GM11168 (cell line): Measurements from ENCODE around the gene FOSL2.

Source experiments
- in situ Hi-C: fragments of 300-500 bp; cut with MboI; formaldehyde crosslinking; loops from one replicate; pipeline ENCODE4 v1.12.0; 2022; ENCODE audit warnings: low sequenced_read_pairs; ENCODE audit not compliant: unreplicated experiment

Gene FOSL2

DNA sequence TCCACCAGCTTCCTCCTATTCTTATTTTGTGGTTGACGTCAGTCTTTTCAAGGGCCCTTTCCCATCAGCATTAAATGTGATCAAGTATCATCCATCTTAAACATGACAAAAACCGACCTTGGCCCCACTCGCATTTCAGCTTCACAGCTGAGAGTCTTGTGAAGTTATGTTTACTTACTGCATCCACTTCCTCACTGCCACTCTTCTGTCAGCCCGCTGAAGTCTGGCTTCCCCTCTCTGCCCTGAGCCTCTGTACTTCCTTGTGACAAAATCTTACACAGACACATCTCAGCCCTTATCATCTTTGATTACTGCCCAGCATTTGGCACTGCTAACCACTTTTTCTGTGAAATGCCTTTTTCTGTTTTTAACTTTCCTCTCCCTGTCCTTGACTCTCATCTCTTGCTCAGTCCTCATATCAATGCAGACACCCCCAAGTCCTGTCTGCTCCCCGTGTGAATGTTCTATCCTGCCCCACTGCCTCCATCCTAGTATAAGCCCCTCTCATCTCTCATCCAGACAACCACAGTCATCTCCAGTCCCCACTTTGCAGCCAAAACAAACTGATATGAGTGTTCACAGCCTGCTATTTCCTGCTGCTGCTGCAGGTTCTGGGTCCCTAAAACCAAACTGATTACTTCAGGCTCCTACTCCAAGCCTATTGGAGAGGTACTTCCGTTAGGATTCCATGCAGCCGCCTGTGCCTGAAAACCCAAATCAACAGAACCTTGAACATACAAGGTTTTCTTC is 31.4 kb downstream of the FOSL2 start:
- in situ Hi-C loops: loop anchor here (25.0 kb wide), 1 partner anchor 662 kb away; the partner anchor contains the start of gene MRPL33

DNA sequence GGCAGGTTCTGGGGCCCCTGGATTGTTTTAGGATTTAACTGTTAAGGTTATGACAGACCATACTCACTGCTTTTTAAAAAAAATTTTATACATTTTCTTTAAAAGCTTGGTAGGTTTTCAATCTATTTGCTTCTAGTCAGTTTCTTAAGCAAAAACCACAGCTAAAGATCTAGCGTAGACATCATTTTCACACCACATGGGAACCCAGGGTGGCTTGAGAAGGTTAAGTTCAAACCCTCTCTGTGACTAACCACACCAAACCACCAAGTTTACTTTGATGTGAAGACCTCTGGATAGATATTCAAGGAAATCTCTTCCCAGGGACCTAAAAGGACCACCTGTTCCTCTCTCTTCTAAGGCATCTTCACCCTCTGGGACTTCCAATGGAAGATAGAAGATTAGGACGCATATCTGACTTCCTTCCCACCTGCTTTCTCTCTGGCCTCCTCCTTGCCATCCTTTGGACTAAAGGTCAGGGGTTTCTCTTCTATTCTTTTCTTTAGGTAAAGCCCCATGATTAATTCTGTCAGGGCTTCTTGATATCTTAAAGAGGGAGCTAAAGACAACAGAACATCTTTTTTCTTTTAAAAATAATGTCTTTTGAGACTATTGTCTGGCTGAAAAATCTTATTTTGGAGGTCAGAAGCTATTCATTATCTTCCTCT is 32.3 kb downstream of the FOSL2 start:
- in situ Hi-C loops: loop anchor here (25.0 kb wide), 1 partner anchor 663 kb away; the partner anchor contains the start of gene MRPL33

GRCh38 chr2:28425464-28425835 is 32.8 kb downstream of the FOSL2 start:
- in situ Hi-C loops: no loop called here

DNA sequence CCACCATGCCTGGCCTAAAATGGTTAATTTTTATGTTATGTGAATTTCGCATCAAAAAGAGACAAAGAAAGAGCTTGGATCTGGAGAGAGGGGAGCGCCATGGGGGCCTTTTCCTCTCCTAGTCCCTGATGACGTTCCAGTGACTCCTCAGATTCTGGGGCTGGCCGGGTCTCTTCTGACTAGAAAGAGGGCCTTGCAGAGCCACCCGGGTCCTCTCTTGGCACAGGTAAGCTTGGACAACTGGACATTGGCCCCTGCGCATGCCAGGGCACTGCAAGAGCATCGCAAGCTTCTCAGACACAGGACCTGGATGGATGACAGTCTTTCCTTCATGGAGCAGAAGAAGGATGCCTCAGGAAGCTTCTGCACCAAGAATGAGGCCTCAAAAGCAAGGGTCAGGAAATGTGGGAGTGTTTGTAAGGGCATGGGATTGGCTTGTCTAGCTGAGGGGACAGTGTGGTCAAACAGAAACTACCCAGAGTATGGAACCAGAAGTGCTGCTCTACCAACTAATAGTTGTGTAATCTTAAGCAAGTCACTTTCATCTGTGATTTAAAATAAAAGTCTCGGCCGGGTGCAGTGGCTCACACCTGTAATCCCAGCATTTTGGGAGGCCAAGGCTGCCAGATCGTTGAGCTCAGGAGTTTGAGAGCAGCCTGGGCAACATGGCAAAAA is 35.2 kb downstream of the FOSL2 start:
- in situ Hi-C loops: no loop called here

GRCh38 chr2:28428486-28428885 is 35.8 kb downstream of the FOSL2 start:
- in situ Hi-C loops: no loop called here

DNA sequence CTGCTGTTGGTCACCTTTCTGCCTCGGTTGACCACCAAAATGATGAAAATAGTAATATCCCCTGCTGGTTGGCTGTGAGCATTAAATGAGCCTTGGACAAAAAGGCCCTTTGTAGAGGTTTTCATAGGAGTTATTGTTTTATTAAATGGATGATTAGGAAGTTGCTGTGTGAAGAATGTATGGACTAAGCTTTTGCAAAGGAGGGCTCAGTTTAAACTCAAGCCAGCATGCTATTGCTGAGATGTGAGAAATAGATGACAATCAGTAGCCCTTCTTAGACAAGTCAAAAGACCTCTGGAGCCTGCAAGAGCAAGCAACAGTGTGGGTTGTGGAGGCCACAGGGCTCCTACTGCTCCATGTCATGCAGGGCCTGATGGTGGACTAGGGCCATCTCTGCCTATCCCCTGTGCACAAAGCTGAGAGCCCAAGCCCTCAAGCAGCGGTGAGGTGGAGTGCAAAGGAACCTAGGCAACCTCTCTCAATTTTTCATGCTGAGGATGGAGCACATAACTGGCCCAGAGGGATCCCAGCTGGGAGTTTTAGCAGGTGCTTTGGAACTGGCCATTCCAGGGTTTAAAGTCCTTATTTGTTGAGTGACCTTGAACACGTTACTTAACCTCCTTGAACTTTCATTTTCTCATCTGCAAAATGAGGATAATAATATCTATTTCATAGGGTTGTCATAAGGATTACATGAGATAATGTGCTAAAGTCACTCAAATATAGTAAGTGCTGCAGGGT is 37.1 kb downstream of the FOSL2 start:
- in situ Hi-C loops: no loop called here

GRCh38 chr2:28430377-28430765 is 37.7 kb downstream of the FOSL2 start:
- in situ Hi-C loops: no loop called here

- in situ Hi-C loops: no loop called here
Observed at GRCh38 chr2:28430788-28431418, 38.2 kb downstream of the FOSL2 start.

DNA sequence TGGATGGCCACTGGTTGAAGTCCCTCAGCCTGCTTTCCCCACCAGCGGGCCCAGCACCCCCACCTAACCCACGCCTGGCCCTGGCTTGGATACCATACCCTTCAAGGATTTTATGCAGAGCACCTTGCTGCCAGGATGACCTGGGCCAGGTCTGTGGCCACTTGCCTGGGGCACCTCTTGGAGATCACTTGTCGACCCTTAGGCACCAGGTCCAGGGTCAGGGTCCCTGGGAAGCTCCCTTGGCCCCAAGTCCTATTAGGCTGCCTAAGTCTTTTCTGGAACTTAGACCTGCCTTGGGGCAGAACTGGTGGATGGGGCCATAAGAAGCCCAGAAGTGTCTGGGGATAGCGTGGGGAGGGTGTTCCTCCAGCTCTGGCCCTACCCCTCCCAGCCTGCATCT is 39.1 kb downstream of the FOSL2 start:
- in situ Hi-C loops: no loop called here

DNA sequence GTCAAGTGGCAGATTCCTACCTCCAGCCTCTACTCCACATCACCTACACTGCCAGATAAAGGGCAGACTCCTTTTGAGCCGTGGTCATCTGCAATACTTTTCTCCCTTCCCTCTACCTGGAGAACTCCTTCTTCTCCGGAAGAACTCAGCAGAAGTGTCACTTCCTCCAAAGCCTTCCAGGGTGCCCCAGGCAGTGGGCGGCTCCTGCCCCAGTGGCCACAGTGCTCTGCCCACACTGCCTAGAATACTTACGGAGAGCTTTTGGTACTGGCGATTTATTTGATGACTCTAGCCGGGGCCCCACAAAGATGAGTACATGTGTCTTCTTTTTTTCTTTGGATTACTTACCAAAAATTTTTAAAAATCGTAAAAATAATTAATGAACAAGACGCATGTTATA is 39.7 kb downstream of the FOSL2 start:
- in situ Hi-C loops: no loop called here

- in situ Hi-C loops: no loop called here
Observed at GRCh38 chr2:28433215-28433614, 40.6 kb downstream of the FOSL2 start.

DNA sequence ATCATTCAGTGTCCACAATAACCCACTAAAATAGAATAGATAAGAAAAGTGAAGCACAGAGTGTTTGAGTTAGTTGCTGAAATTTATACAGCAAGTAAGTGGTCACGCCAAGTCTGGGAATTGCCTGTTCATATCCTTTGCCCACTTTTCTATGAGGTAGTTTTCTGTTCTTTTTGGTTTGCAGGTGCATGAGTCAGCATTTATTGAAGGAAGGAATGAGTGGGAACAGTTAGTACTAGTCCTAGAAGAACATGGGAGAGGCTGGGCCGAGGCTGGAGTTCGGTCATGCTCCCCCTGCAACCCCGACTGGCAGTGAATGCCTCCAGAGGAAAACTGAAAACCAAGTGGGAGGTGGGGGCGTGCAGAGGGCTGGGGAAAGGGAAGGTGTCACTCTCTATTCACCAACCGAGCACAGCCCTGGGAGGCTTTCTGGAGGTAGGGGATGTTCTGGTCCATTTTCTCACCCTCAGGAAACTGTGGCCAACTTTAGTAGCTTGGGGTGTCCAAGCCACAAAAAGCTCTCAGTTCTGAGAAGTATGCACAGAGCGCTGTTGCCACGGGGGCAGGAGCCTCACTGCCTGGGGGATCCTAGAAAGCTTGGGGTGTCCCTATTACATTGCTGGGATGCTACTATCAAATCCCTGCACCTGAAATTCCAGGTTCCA is 41.4 kb downstream of the FOSL2 start:
- in situ Hi-C loops: no loop called here

- in situ Hi-C loops: no loop called here
Observed at GRCh38 chr2:28434600-28434989, 41.9 kb downstream of the FOSL2 start.

DNA sequence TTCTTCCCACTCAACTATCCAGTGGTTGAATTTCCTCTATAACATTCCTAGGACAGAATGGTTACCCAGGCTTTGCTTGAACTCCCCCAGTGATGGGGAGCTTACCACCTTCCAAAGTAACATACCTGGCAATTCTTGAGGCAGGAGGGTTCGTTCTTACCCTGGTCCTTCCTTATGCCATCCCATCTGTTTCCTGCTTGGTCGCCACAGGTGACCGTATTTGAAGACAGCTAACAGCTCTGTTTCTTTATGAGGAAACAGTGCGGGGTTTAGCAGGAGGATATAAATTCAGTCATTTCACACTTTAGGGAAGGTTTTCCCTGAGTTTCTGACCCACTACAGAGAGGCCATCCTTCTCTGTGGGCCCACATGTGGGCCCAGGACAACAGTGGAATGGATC is 42.6 kb downstream of the FOSL2 start:
- in situ Hi-C loops: no loop called here

GRCh38 chr2:28435814-28436351 is 43.2 kb downstream of the FOSL2 start:
- in situ Hi-C loops: no loop called here

- in situ Hi-C loops: no loop called here
Observed at GRCh38 chr2:28436525-28437051, 43.9 kb downstream of the FOSL2 start.

- in situ Hi-C loops: no loop called here
Observed at GRCh38 chr2:28437149-28437835, 44.6 kb downstream of the FOSL2 start.

- in situ Hi-C loops: no loop called here
Observed at GRCh38 chr2:28437918-28438317, 45.3 kb downstream of the FOSL2 start.
